Parathyroid adenoma (tissue), 2 donors: ENCODE data around the gene MLLT1.

Source experiments
- H2AFZ ChIP-seq: fragments of 300-600 bp; sonication (generic); one replicate; pipeline ENCODE4 v1.7.0; 2017; ENCODE audit warnings: antibody characterized with exemption, mild to moderate bottlenecking
- H3K27ac ChIP-seq: fragments of 300-600 bp; sonication (generic); one replicate; pipeline ENCODE4 v1.7.0; 2017
- H3K27me3 ChIP-seq: fragments of 300-600 bp; sonication (generic); one replicate; pipeline ENCODE4 v1.7.0; 2017; ENCODE audit warnings: low read length; ENCODE audit not compliant: control insufficient read depth, insufficient read depth
- H3K36me3 ChIP-seq: fragments of 300-600 bp; sonication (generic); one replicate; pipeline ENCODE4 v1.7.0; 2017; ENCODE audit warnings: low read length; ENCODE audit not compliant: control insufficient read depth, insufficient read depth
- H3K4me1 ChIP-seq: fragments of 300-600 bp; sonication (generic); one replicate; pipeline ENCODE4 v1.7.0; 2017; ENCODE audit warnings: control low read depth
- H3K4me2 ChIP-seq: fragments of 300-600 bp; sonication (generic); one replicate; pipeline ENCODE4 v1.7.0; 2017; ENCODE audit warnings: low read length
- H3K4me3 ChIP-seq: fragments of 300-600 bp; sonication (generic); one replicate; pipeline ENCODE4 v1.7.0; 2017; ENCODE audit warnings: low read depth, low read length
- H3K79me2 ChIP-seq: fragments of 300-600 bp; sonication (generic); one replicate; pipeline ENCODE4 v1.7.0; 2017; ENCODE audit warnings: control low read depth
- H3K9ac ChIP-seq: fragments of 300-600 bp; sonication (generic); one replicate; pipeline ENCODE4 v1.7.0; 2017; ENCODE audit warnings: mild to moderate bottlenecking
- H3K9me3 ChIP-seq: fragments of 300-600 bp; sonication (generic); one replicate; pipeline ENCODE4 v1.7.0; 2017; ENCODE audit warnings: low read length; ENCODE audit not compliant: control insufficient read depth
- CTCF ChIP-seq: fragments of 300-600 bp; sonication (generic); IDR thresholded peaks from one replicate; pipeline ENCODE4 v1.7.0; 2017; ENCODE audit warnings: antibody characterized with exemption, mild to moderate bottlenecking
- donor health status: primary hyperparathyroidism.

Gene MLLT1

GRCh38 chr19:6199240-6199994, 80.4 kb downstream of the MLLT1 start:
- TF ChIP-seq CTCF = peak; percentile 43
- H3K4me1 ChIP-seq = peaks cover 15% of the 10 kb centered on the region
- H3K27ac ChIP-seq = no peak overlapping the region
- peak overlapping the region; percentile 50 for H3K9ac ChIP-seq
- no peaks in the 10 kb centered on the region for H3K36me3 ChIP-seq
- peaks cover 4% of the 10 kb centered on the region for H3K79me2 ChIP-seq
- H3K9me3 ChIP-seq = no peaks in the 10 kb centered on the region
- H3K27me3 ChIP-seq = no peaks in the 10 kb centered on the region
- H2AFZ ChIP-seq = peak overlapping the region; percentile 100
- peak overlapping the region; percentile 93 for H3K4me3 ChIP-seq
- H3K4me2 ChIP-seq = peak overlapping the region; percentile 100

- no peak overlapping the region for H3K27ac ChIP-seq
- peak overlapping the region; percentile 100 for H2AFZ ChIP-seq
- no peaks in the 10 kb centered on the region for H3K27me3 ChIP-seq
- H3K36me3 ChIP-seq = no peaks in the 10 kb centered on the region
- peak overlapping the region; percentile 93 for H3K4me3 ChIP-seq
- peaks cover 4% of the 10 kb centered on the region for H3K79me2 ChIP-seq
- H3K4me1 ChIP-seq = peaks cover 10% of the 10 kb centered on the region
- no peak for TF ChIP-seq CTCF
- H3K4me2 ChIP-seq = peak overlapping the region; percentile 100
- H3K9ac ChIP-seq = no peak overlapping the region
- no peaks in the 10 kb centered on the region for H3K9me3 ChIP-seq
Measured at GRCh38 chr19:6198896-6199239, 80.9 kb downstream of the MLLT1 start.

- no peak overlapping the region for H2AFZ ChIP-seq
Measured at GRCh38 chr19:6196361-6196760, 83.4 kb downstream of the MLLT1 start.

GRCh38 chr19:6188811-6189210, 91.0 kb downstream of the MLLT1 start:
- Histone ChIP-seq H3K27ac (no peak overlapping the region), H3K79me2 (no peaks in the 10 kb centered on the region), H2AFZ (no peak overlapping the region), H3K4me1 (no peaks in the 10 kb centered on the region), H3K9ac (no peak overlapping the region), H3K27me3 (no peaks in the 10 kb centered on the region), H3K4me3 (no peak overlapping the region), H3K36me3 (no peaks in the 10 kb centered on the region), H3K9me3 (no peaks in the 10 kb centered on the region), H3K4me2 (no peak overlapping the region)
- no peak for TF ChIP-seq CTCF

More at GRCh38 chr19:6196361-6196760, 83.4 kb downstream of the MLLT1 start:
- H3K27ac ChIP-seq = no peak overlapping the region
- no peaks in the 10 kb centered on the region for H3K9me3 ChIP-seq
- no peak overlapping the region for H3K9ac ChIP-seq
- no peak for TF ChIP-seq CTCF
- H3K4me1 ChIP-seq = no peaks in the 10 kb centered on the region
- no peaks in the 10 kb centered on the region for H3K27me3 ChIP-seq
- no peak overlapping the region for H3K4me3 ChIP-seq
- H3K36me3 ChIP-seq = no peaks in the 10 kb centered on the region
- no peak overlapping the region for H3K4me2 ChIP-seq
- peaks cover 4% of the 10 kb centered on the region for H3K79me2 ChIP-seq

- no peaks in the 10 kb centered on the region for H3K79me2 ChIP-seq
- no peak overlapping the region for H2AFZ ChIP-seq
- no peak overlapping the region for H3K4me2 ChIP-seq
- no peak for TF ChIP-seq CTCF
- H3K4me3 ChIP-seq = no peak overlapping the region
- H3K36me3 ChIP-seq = no peaks in the 10 kb centered on the region
- no peak overlapping the region for H3K9ac ChIP-seq
- no peaks in the 10 kb centered on the region for H3K4me1 ChIP-seq
- no peaks in the 10 kb centered on the region for H3K9me3 ChIP-seq
- no peaks in the 10 kb centered on the region for H3K27me3 ChIP-seq
- no peak overlapping the region for H3K27ac ChIP-seq
Measured at GRCh38 chr19:6187374-6187773, 92.4 kb downstream of the MLLT1 start.
